HEK293T (cell line): ENCODE measurements around the gene CFAP61.

ENCODE experiments used
- CTCF ChIA-PET: fragments of 350-600 bp; formaldehyde crosslinking; extraction: SDS; loops from one replicate; lab custom pipeline; 2021; ENCODE audit warnings: antibody characterized with exemption, inconsistent platforms; lab: Yijun Ruan, JAX
- POLR2A ChIA-PET: fragments of 350-600 bp; formaldehyde crosslinking; extraction: SDS; loops from one replicate; lab custom pipeline; 2020; ENCODE audit warnings: antibody characterized with exemption, inconsistent platforms; lab: Yijun Ruan, JAX
- DNase-seq: peaks from one replicate; pipeline ENCODE4 v3.0.0; 2012; ENCODE audit warnings: mixed read lengths; ENCODE audit errors: extremely low spot score
- ARNT ChIP-seq: fragments of 450-650 bp; IDR thresholded peaks from 2 replicates; pipeline ENCODE4 v1.6.1; 2017; ENCODE audit warnings: mild to moderate bottlenecking
- BHLHE40 ChIP-seq: fragments of 450-650 bp; IDR thresholded peaks from 2 replicates; pipeline ENCODE4 v1.6.1; 2016; ENCODE audit warnings: mild to moderate bottlenecking, moderate library complexity, borderline replicate concordance
- CTBP1 ChIP-seq: fragments of 450-650 bp; IDR thresholded peaks from 2 replicates; pipeline ENCODE4 v1.6.1; 2016; ENCODE audit warnings: borderline replicate concordance
- ELF4 ChIP-seq: fragments of 450-650 bp; IDR thresholded peaks from 2 replicates; pipeline ENCODE4 v1.6.1; 2017; ENCODE audit warnings: antibody characterized with exemption
- FOXA1 ChIP-seq: fragments of 450-650 bp; IDR thresholded peaks from 2 replicates; pipeline ENCODE4 v1.6.1; 2016; ENCODE audit warnings: mild to moderate bottlenecking
- FOXK2 ChIP-seq: fragments of 450-650 bp; IDR thresholded peaks from 2 replicates; pipeline ENCODE4 v1.6.1; 2016; ENCODE audit warnings: mild to moderate bottlenecking
- FOXM1 ChIP-seq: fragments of 450-650 bp; IDR thresholded peaks from 2 replicates; pipeline ENCODE4 v1.6.1; 2017; ENCODE audit warnings: mild to moderate bottlenecking, borderline replicate concordance
- HDGF ChIP-seq: fragments of 450-650 bp; IDR thresholded peaks from 2 replicates; pipeline ENCODE4 v1.6.1; 2017; ENCODE audit warnings: antibody characterized with exemption, borderline replicate concordance
- L3MBTL2 ChIP-seq: fragments of 450-650 bp; conservative IDR thresholded peaks from 2 replicates; pipeline ENCODE4 v1.6.1; 2016; ENCODE audit warnings: mild to moderate bottlenecking
- LEF1 ChIP-seq: fragments of 450-650 bp; IDR thresholded peaks from 2 replicates; pipeline ENCODE4 v1.6.1; 2017; ENCODE audit warnings: mild to moderate bottlenecking, borderline replicate concordance
- NFRKB ChIP-seq: fragments of 450-650 bp; IDR thresholded peaks from 2 replicates; pipeline ENCODE4 v1.6.1; 2016; ENCODE audit warnings: mild to moderate bottlenecking, moderate library complexity
- PKNOX1 ChIP-seq: fragments of 450-650 bp; IDR thresholded peaks from 2 replicates; pipeline ENCODE4 v1.6.1; 2016
- SP1 ChIP-seq: fragments of 450-650 bp; IDR thresholded peaks from 2 replicates; pipeline ENCODE4 v1.6.1; 2017
- SUZ12 ChIP-seq: fragments of 450-650 bp; IDR thresholded peaks from 2 replicates; pipeline ENCODE4 v1.6.1; 2016; ENCODE audit warnings: mild to moderate bottlenecking
- TARDBP ChIP-seq: fragments of 450-650 bp; IDR thresholded peaks from 2 replicates; pipeline ENCODE4 v1.6.1; 2016
- ZNF384 ChIP-seq: fragments of 450-650 bp; IDR thresholded peaks from 2 replicates; pipeline ENCODE4 v1.6.1; 2016

Gene CFAP61

GRCh38 chr20:20207872-20208271 lies 155.5 kb downstream of the CFAP61 start:
- CTCF ChIA-PET, result no interaction called here
- TF ChIP-seq SP1 (no peak), BHLHE40 (no peak), FOXM1 (no peak), ARNT (no peak), ELF4 (no peak), HDGF (no peak), FOXA1 (no peak), NFRKB (no peak), ZNF384 (no peak), TARDBP (no peak), PKNOX1 (no peak), CTBP1 (no peak), L3MBTL2 (no peak), FOXK2 (no peak), SUZ12 (no peak), LEF1 (no peak)
- POLR2A ChIA-PET, result no interaction called here
- no peak for DNase-seq

- no peak for TF ChIP-seq BHLHE40
- ChIA-PET POLR2A (no interaction called here), CTCF (interaction anchor here (0.5 kb wide), 1 partner anchor 9 kb away, joined by 3 read pairs; no protein-coding TSS in a partner anchor)
- DNase-seq, result no peak
Measured at GRCh38 chr20:20209684-20210083, 157.4 kb downstream of the CFAP61 start.

GRCh38 chr20:20210327-20210726 lies 158.0 kb downstream of the CFAP61 start:
- no peak for TF ChIP-seq LEF1
- POLR2A ChIA-PET, result no interaction called here
- DNase-seq, result no peak
- CTCF ChIA-PET, result no interaction called here

GRCh38 chr20:20210943-20211273 lies 158.6 kb downstream of the CFAP61 start:
- ChIA-PET POLR2A (no interaction called here), CTCF (interaction anchor here (0.6 kb wide), 1 partner anchor 121 kb away, joined by 3 read pairs; no protein-coding TSS in a partner anchor)
- DNase-seq, result no peak
- no peak for TF ChIP-seq PKNOX1
- 0 out of 2 replicates have a peak, but pooled peaks have one; percentile 27 for TF ChIP-seq L3MBTL2

- CTCF ChIA-PET, result interaction anchor here (0.6 to 0.8 kb wide), 2 partner anchors 26 to 122 kb away, joined by 3 to 5 read pairs; no protein-coding TSS in a partner anchor
- peak; percentile 67 for TF ChIP-seq ZNF384
- TF ChIP-seq LEF1, result no peak
- TF ChIP-seq SP1, result no peak
- no peak for TF ChIP-seq TARDBP
- TF ChIP-seq CTBP1, result peak; percentile 45; the same call in 1 of the 2 replicates
- TF ChIP-seq FOXK2, result no peak
- TF ChIP-seq BHLHE40, result no peak
- TF ChIP-seq PKNOX1, result peak; percentile 82
- POLR2A ChIA-PET, result no interaction called here
- peak; percentile 38 for DNase-seq
Measured at GRCh38 chr20:20211274-20211987, 159.1 kb downstream of the CFAP61 start.

- TF ChIP-seq TARDBP (no peak), BHLHE40 (no peak), FOXM1 (no peak), LEF1 (no peak), CTBP1 (no peak), ELF4 (no peak), NFRKB (no peak)
- ChIA-PET CTCF (interaction anchor here (0.8 kb wide), 1 partner anchor 25 kb away, joined by 5 read pairs; no protein-coding TSS in a partner anchor), POLR2A (no interaction called here)
- DNase-seq, result no peak
Measured at GRCh38 chr20:20211988-20212518, 159.7 kb downstream of the CFAP61 start.

- DNase-seq, result no peak
- ChIA-PET POLR2A (no interaction called here), CTCF (no interaction called here)
- TF ChIP-seq HDGF (no peak), ZNF384 (no peak), TARDBP (no peak), FOXA1 (no peak), FOXM1 (no peak), LEF1 (no peak), CTBP1 (no peak), ELF4 (no peak), PKNOX1 (no peak)
Measured at GRCh38 chr20:20212675-20213096, 160.4 kb downstream of the CFAP61 start.
